GM23338 (cell line): ENCODE measurements around the gene ERP27. TPM values are rescaled to one million over a fixed set of nuclear protein-coding genes. Genes with fewer than 3 reads are reported as not detected.

ENCODE experiments used
- ATAC-seq: fragments of 200-7000 bp; cut with Tn5 transposase; 3 replicates; pipeline ENCODE4 v1.9.1; 2020
- DNase-seq: peaks from one replicate; pipeline ENCODE4 v3.0.0-alpha.2; 2015; ENCODE audit warnings: low spot score
- H2AFZ ChIP-seq: fragments of 200-600 bp; sonication (generic); 2 replicates; pipeline ENCODE4 v1.8.0; 2016; ENCODE audit warnings: antibody characterized with exemption, mild to moderate bottlenecking, moderate library complexity
- H3F3A ChIP-seq: fragments of 200-600 bp; sonication (generic); replicated peaks from 2 replicates; pipeline ENCODE4 v1.8.0; 2017; ENCODE audit warnings: antibody characterized with exemption, mixed run types, low read depth
- H3K27ac ChIP-seq: fragments of 200-600 bp; sonication (generic); 2 replicates; pipeline ENCODE4 v1.6.1; 2016; ENCODE audit warnings: low read depth
- H3K27me3 ChIP-seq: fragments of 200-600 bp; sonication (generic); 2 replicates; pipeline ENCODE4 v1.8.0; 2016; ENCODE audit warnings: mild to moderate bottlenecking, mixed run types, moderate library complexity; ENCODE audit not compliant: insufficient read depth
- H3K36me3 ChIP-seq: fragments of 200-600 bp; sonication (generic); 2 replicates; pipeline ENCODE4 v1.8.0; 2016; ENCODE audit warnings: mild to moderate bottlenecking; ENCODE audit not compliant: insufficient read depth
- H3K4me1 ChIP-seq: fragments of 200-600 bp; sonication (generic); 2 replicates; pipeline ENCODE4 v1.8.0; 2016; ENCODE audit warnings: mild to moderate bottlenecking, moderate library complexity; ENCODE audit not compliant: insufficient read depth
- H3K4me2 ChIP-seq: fragments of 200-600 bp; sonication (generic); 2 replicates; pipeline ENCODE4 v1.7.1; 2017; ENCODE audit warnings: mixed run types
- H3K4me3 ChIP-seq: fragments of 200-600 bp; sonication (generic); 2 replicates; pipeline ENCODE4 v1.6.1; 2016; ENCODE audit warnings: mixed run types
- H3K79me2 ChIP-seq: fragments of 200-600 bp; sonication (generic); replicated peaks from 2 replicates; pipeline ENCODE4 v1.8.0; 2017; ENCODE audit warnings: mild to moderate bottlenecking; ENCODE audit not compliant: insufficient read depth
- H3K9me2 ChIP-seq: fragments of 200-600 bp; sonication (generic); 2 replicates; pipeline ENCODE4 v1.8.0; 2017; ENCODE audit not compliant: insufficient read depth
- H4K20me1 ChIP-seq: fragments of 200-600 bp; sonication (generic); replicated peaks from 2 replicates; pipeline ENCODE4 v1.8.0; 2017; ENCODE audit warnings: mild to moderate bottlenecking; ENCODE audit not compliant: insufficient read depth
- H3K27ac Mint-ChIP-seq: 2 replicates; pipeline ENCODE4 v1.8.0; 2020; ENCODE audit warnings: inconsistent platforms, mild to moderate bottlenecking, moderate library complexity, mixed read lengths
- H3K27me3 Mint-ChIP-seq: 3 replicates; pipeline ENCODE4 v1.8.0; 2022; ENCODE audit warnings: low read depth, mild to moderate bottlenecking, moderate library complexity, mixed read lengths, inconsistent platforms; ENCODE audit not compliant: insufficient read depth, poor library complexity
- H3K36me3 Mint-ChIP-seq: 3 replicates; pipeline ENCODE4 v1.8.0; 2021; ENCODE audit warnings: low read depth, mild to moderate bottlenecking, inconsistent platforms, moderate library complexity, mixed read lengths
- H3K4me1 Mint-ChIP-seq: 3 replicates; pipeline ENCODE4 v1.8.0; 2020; ENCODE audit warnings: mild to moderate bottlenecking, inconsistent platforms, mixed read lengths
- H3K4me3 Mint-ChIP-seq: 3 replicates; pipeline ENCODE4 v1.8.0; 2021; ENCODE audit warnings: moderate library complexity, mild to moderate bottlenecking, inconsistent platforms, mixed read lengths
- H3K9me3 Mint-ChIP-seq: 3 replicates; pipeline ENCODE4 v1.8.0; 2020; ENCODE audit warnings: moderate library complexity, mild to moderate bottlenecking, inconsistent platforms, mixed read lengths
- EZH2phosphoT487 ChIP-seq: fragments of 200-600 bp; sonication (generic); IDR thresholded peaks from one replicate; pipeline ENCODE4 v1.8.1; 2018; ENCODE audit warnings: antibody characterized with exemption; ENCODE audit not compliant: unreplicated experiment
- POLR2AphosphoS5 ChIP-seq: IDR thresholded peaks from 2 replicates; pipeline ENCODE4 v1.6.1; 2016; ENCODE audit warnings: antibody characterized with exemption, low read depth
- ZNF331 ChIP-seq: fragments of 250-450 bp; sonication (Bioruptor Pico); IDR thresholded peaks from 2 replicates; pipeline ENCODE4 v1.5.0; 2020; ENCODE audit warnings: low read depth, mild to moderate bottlenecking, moderate library complexity
- polyA plus RNA-seq: library from polyadenylated mRNA; unstranded; fragments of >200 nt; fragmentation: Nextera tagmentation; extraction: Ambion mirVana; gene quantifications from 2 replicates; pipeline ENCODE4 v1.2.1, GENCODE V29; 2016
- total RNA-seq: library from RNA; depleted of rRNA; stranded (reverse); fragments of >200 nt; shearing (Covaris generic); gene quantifications from 2 replicates; pipeline ENCODE4 v1.2.3, GENCODE V29; 2014
- TF ChIP-seq, protein P1 (sequence below), 2 experiments: fragments of 200-600 bp in 1 of 2; sonication (generic) in 1 of 2; conservative IDR thresholded peaks; 2 replicates each; pipeline versions ENCODE4 v1.5.1 to v1.6.1; 2016 to 2017; ENCODE audit warnings: antibody characterized with exemption in 2 of 2, low read depth in 2 of 2, mild to moderate bottlenecking in 2 of 2, moderate library complexity in 1 of 2
- TF ChIP-seq, protein P2 (sequence below): fragments of 250-450 bp; sonication (Bioruptor Pico); IDR thresholded peaks from 2 replicates; pipeline ENCODE4 v1.5.0; 2020; ENCODE audit warnings: mild to moderate bottlenecking, moderate library complexity
- TF ChIP-seq, protein P3 (sequence below): IDR thresholded peaks from one replicate; pipeline ENCODE4 v1.6.1; 2018; ENCODE audit warnings: antibody characterized with exemption; ENCODE audit not compliant: unreplicated experiment
- TF ChIP-seq, protein P4 (sequence below): IDR thresholded peaks from 2 replicates; pipeline ENCODE4 v1.6.1; 2016; ENCODE audit warnings: antibody characterized with exemption

ERP27 gene
- total and polyA plus RNA-seq, 2 experiments from 2014 or later = not detected

DNA sequence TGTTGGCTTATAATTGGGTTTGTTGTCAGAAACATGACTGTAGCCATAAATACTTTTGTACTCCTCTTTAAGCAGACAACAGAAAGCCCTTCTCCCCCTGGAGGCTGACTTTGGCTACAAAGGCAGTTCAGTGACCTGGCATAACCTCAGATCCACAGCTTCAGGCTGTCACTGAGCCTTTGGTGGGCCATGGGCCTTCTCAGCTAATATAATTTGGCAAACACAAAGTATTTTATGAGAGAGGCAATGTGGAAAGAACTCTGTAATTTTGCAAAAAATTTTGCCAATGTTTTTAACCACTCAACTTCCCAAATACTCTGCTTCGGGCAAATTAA is 37.1 kb downstream of the ERP27 start:
- Mint-ChIP-seq H3K4me1 (peaks cover 4% of the 10 kb centered on the region; the same call in 1 of the 3 replicates), H3K36me3 (no peaks in the 10 kb centered on the region), H3K27me3 (peaks cover 2% of the 10 kb centered on the region), H3K27ac (no peak overlapping the region), H3K4me3 (no peak overlapping the region), H3K9me3 (no peaks in the 10 kb centered on the region)
- Histone ChIP-seq H3K27ac (no peak overlapping the region), H2AFZ (no peak overlapping the region), H3K36me3 (no peaks in the 10 kb centered on the region), H3K9me2 (no peaks in the 10 kb centered on the region), H4K20me1 (no peaks in the 10 kb centered on the region), H3F3A (no peaks in the 10 kb centered on the region), H3K4me1 (no peaks in the 10 kb centered on the region), H3K4me2 (no peak overlapping the region), H3K79me2 (no peaks in the 10 kb centered on the region), H3K27me3 (no peaks in the 10 kb centered on the region), H3K4me3 (no peak overlapping the region)
- DNase-seq (peak; percentile 51), ATAC-seq (peak; percentile 82)
- TF ChIP-seq, protein P1, sequence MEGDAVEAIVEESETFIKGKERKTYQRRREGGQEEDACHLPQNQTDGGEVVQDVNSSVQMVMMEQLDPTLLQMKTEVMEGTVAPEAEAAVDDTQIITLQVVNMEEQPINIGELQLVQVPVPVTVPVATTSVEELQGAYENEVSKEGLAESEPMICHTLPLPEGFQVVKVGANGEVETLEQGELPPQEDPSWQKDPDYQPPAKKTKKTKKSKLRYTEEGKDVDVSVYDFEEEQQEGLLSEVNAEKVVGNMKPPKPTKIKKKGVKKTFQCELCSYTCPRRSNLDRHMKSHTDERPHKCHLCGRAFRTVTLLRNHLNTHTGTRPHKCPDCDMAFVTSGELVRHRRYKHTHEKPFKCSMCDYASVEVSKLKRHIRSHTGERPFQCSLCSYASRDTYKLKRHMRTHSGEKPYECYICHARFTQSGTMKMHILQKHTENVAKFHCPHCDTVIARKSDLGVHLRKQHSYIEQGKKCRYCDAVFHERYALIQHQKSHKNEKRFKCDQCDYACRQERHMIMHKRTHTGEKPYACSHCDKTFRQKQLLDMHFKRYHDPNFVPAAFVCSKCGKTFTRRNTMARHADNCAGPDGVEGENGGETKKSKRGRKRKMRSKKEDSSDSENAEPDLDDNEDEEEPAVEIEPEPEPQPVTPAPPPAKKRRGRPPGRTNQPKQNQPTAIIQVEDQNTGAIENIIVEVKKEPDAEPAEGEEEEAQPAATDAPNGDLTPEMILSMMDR (conservative IDR thresholded peaks at IDR 0.05; ENCODE audit: low read depth in 2 of 2) = peak; percentile 35 to 49; a peak in 3 of 4 replicates
- TF ChIP-seq, protein P2, sequence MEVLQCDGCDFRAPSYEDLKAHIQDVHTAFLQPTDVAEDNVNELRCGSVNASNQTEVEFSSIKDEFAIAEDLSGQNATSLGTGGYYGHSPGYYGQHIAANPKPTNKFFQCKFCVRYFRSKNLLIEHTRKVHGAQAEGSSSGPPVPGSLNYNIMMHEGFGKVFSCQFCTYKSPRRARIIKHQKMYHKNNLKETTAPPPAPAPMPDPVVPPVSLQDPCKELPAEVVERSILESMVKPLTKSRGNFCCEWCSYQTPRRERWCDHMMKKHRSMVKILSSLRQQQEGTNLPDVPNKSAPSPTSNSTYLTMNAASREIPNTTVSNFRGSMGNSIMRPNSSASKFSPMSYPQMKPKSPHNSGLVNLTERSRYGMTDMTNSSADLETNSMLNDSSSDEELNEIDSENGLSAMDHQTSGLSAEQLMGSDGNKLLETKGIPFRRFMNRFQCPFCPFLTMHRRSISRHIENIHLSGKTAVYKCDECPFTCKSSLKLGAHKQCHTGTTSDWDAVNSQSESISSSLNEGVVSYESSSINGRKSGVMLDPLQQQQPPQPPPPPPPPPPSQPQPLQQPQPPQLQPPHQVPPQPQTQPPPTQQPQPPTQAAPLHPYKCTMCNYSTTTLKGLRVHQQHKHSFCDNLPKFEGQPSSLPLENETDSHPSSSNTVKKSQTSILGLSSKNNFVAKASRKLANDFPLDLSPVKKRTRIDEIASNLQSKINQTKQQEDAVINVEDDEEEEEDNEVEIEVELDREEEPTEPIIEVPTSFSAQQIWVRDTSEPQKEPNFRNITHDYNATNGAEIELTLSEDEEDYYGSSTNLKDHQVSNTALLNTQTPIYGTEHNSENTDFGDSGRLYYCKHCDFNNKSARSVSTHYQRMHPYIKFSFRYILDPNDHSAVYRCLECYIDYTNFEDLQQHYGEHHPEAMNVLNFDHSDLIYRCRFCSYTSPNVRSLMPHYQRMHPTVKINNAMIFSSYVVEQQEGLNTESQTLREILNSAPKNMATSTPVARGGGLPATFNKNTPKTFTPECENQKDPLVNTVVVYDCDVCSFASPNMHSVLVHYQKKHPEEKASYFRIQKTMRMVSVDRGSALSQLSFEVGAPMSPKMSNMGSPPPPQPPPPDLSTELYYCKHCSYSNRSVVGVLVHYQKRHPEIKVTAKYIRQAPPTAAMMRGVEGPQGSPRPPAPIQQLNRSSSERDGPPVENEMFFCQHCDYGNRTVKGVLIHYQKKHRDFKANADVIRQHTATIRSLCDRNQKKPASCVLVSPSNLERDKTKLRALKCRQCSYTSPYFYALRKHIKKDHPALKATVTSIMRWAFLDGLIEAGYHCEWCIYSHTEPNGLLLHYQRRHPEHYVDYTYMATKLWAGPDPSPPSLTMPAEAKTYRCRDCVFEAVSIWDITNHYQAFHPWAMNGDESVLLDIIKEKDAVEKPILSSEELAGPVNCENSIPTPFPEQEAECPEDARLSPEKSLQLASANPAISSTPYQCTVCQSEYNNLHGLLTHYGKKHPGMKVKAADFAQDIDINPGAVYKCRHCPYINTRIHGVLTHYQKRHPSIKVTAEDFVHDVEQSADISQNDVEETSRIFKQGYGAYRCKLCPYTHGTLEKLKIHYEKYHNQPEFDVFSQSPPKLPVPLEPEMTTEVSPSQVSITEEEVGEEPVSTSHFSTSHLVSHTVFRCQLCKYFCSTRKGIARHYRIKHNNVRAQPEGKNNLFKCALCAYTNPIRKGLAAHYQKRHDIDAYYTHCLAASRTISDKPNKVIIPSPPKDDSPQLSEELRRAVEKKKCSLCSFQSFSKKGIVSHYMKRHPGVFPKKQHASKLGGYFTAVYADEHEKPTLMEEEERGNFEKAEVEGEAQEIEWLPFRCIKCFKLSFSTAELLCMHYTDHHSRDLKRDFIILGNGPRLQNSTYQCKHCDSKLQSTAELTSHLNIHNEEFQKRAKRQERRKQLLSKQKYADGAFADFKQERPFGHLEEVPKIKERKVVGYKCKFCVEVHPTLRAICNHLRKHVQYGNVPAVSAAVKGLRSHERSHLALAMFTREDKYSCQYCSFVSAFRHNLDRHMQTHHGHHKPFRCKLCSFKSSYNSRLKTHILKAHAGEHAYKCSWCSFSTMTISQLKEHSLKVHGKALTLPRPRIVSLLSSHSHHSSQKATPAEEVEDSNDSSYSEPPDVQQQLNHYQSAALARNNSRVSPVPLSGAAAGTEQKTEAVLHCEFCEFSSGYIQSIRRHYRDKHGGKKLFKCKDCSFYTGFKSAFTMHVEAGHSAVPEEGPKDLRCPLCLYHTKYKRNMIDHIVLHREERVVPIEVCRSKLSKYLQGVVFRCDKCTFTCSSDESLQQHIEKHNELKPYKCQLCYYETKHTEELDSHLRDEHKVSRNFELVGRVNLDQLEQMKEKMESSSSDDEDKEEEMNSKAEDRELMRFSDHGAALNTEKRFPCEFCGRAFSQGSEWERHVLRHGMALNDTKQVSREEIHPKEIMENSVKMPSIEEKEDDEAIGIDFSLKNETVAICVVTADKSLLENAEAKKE = no peak

DNA sequence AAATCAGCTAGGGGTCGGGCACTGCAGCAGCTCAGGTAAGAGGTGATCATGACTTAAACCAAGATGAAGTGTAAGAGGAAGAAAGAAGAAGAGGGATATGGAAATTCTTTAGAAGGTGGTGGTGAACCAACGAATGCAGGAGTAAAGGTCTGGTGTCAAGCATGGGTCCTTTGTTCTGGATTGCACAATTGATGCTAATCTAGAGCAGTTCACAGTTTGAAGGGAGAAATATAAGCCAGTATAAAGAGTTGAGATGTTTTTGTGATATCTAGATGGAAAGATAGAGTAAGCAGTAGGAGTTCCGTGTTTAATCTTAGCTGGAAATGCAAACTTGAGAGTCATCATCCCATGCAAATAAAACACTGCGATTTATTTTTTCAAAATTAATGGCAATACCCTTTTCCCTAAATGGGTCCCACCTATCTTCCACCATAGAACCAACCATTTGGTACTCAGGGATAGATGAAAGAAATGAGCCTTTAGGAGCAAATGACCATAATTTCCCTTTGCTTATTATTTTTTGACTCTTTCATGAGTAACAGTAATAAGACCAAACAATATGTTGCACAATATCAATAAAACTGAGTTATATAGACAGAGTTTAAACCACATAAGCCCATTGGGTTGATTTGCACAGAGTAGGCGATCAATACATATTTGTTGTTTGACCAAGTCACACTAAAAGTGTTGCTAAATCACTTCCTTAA is 37.7 kb downstream of the ERP27 start:
- Histone ChIP-seq H3K27ac (no peak overlapping the region), H2AFZ (no peak overlapping the region), H3K79me2 (no peaks in the 10 kb centered on the region), H3K9me2 (no peaks in the 10 kb centered on the region), H3K4me1 (peaks cover 3% of the 10 kb centered on the region; the same call in 1 of the 2 replicates), H4K20me1 (no peaks in the 10 kb centered on the region), H3K4me2 (no peak overlapping the region), H3F3A (no peaks in the 10 kb centered on the region), H3K27me3 (no peaks in the 10 kb centered on the region), H3K36me3 (no peaks in the 10 kb centered on the region), H3K4me3 (no peak overlapping the region)
- no peak for DNase-seq
- peaks cover 6% of the 10 kb centered on the region; the same call in 2 of the 3 replicates for H3K4me1 Mint-ChIP-seq
- H3K27me3 Mint-ChIP-seq = peaks cover 2% of the 10 kb centered on the region
- H3K4me3 Mint-ChIP-seq = no peak overlapping the region
- no peak for ATAC-seq
- H3K36me3 Mint-ChIP-seq = no peaks in the 10 kb centered on the region
- no peak overlapping the region for H3K27ac Mint-ChIP-seq
- no peaks in the 10 kb centered on the region for H3K9me3 Mint-ChIP-seq
- TF ChIP-seq, protein P3, sequence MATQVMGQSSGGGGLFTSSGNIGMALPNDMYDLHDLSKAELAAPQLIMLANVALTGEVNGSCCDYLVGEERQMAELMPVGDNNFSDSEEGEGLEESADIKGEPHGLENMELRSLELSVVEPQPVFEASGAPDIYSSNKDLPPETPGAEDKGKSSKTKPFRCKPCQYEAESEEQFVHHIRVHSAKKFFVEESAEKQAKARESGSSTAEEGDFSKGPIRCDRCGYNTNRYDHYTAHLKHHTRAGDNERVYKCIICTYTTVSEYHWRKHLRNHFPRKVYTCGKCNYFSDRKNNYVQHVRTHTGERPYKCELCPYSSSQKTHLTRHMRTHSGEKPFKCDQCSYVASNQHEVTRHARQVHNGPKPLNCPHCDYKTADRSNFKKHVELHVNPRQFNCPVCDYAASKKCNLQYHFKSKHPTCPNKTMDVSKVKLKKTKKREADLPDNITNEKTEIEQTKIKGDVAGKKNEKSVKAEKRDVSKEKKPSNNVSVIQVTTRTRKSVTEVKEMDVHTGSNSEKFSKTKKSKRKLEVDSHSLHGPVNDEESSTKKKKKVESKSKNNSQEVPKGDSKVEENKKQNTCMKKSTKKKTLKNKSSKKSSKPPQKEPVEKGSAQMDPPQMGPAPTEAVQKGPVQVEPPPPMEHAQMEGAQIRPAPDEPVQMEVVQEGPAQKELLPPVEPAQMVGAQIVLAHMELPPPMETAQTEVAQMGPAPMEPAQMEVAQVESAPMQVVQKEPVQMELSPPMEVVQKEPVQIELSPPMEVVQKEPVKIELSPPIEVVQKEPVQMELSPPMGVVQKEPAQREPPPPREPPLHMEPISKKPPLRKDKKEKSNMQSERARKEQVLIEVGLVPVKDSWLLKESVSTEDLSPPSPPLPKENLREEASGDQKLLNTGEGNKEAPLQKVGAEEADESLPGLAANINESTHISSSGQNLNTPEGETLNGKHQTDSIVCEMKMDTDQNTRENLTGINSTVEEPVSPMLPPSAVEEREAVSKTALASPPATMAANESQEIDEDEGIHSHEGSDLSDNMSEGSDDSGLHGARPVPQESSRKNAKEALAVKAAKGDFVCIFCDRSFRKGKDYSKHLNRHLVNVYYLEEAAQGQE = no peak
- no peak for TF ChIP-seq EZH2phosphoT487
- TF ChIP-seq, protein P4, sequence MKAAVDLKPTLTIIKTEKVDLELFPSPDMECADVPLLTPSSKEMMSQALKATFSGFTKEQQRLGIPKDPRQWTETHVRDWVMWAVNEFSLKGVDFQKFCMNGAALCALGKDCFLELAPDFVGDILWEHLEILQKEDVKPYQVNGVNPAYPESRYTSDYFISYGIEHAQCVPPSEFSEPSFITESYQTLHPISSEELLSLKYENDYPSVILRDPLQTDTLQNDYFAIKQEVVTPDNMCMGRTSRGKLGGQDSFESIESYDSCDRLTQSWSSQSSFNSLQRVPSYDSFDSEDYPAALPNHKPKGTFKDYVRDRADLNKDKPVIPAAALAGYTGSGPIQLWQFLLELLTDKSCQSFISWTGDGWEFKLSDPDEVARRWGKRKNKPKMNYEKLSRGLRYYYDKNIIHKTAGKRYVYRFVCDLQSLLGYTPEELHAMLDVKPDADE = no peak
- no peak for TF ChIP-seq ZNF331 (CRISPR knock-in tag)
- TF ChIP-seq POLR2AphosphoS5 = no peak
